Measurements from ENCODE around the gene CRACDL. TPM values are rescaled to one million over a fixed set of nuclear protein-coding genes. Genes with fewer than 3 reads are reported as not detected.

The CRACDL gene
- polyA plus RNA-seq, 2 donors: 9.1 to 15.8 TPM

DNA sequence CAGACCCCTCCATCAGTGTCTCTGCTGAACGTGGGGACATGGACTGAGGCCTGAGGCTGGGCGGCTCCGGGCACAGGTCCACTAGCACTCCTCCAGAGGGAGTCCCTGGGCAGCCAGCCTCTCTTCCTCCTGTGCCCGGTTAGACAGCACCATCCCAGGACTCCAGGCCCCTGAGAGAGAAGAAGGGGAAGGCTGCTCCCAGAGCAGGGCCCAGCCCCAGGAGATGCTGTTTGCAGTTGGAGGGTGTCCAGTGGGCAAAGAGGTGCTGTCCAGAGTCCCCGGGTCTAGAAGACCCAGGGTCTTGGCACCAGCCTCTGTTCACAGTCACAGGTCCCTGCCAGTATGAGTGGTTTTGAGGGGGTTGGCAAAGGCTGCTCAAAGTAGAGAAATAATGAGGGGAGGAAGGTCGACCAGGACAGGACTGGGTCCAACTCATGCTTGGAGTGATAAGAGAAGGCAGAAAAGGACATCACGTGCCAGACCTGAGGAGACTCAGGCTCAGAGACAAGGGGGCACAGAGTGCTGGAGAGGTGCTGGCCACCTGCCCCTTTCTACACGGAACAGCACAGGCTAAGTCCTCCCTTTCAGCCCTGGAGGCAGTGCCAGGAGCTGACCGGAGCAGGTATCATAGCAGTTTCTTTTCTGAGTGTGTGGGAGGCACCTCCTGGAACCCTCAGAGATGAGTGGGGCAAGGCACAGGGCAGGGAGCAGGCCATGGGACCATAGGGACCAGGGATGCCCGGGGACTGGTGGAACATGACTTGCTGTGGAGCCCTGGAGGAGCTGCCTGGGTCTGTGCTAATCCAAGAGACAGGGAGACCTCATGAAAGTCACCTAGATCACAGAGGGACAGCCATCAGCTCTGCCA lies 21.1 kb downstream of the CRACDL start:
- Histone ChIP-seq H3K27ac (ENCODE audit: low read depth in 2 of 2, low read length in 1 of 2) (no peak overlapping the region), H3K4me3 (ENCODE audit: low read depth in 1 of 2, low read length in 2 of 2) (no peak overlapping the region), H3K27me3 (ENCODE audit: control insufficient read depth in 1 of 2, insufficient read depth in 2 of 2, low read length in 2 of 2) (no peaks in the 10 kb centered on the region), H3K9me3 (ENCODE audit: control insufficient read depth in 2 of 2, insufficient read depth in 1 of 2, low read depth in 1 of 2, low read length in 1 of 2) (no peaks in the 10 kb centered on the region), H3K36me3 (ENCODE audit: control insufficient read depth in 2 of 2, insufficient read depth in 2 of 2, low read length in 1 of 2) (no peaks in the 10 kb centered on the region), H3K4me1 (ENCODE audit: control insufficient read depth in 2 of 2, insufficient read depth in 2 of 2, low read length in 1 of 2) (peaks cover 4 to 41% of the 10 kb centered on the region in 2 donors)
- 83 to 84% methylated on average over 10 of the region's 10 CpGs for WGBS, 2 donors

GRCh38 chr2:98913916-98914712 lies 21.9 kb downstream of the CRACDL start:
- H3K4me3 ChIP-seq (ENCODE audit: low read depth in 1 of 2, low read length in 2 of 2): no peak overlapping the region
- H3K36me3 ChIP-seq (ENCODE audit: control insufficient read depth in 2 of 2, insufficient read depth in 2 of 2, low read length in 1 of 2): no peaks in the 10 kb centered on the region
- no peaks in the 10 kb centered on the region for H3K9me3 ChIP-seq (ENCODE audit: control insufficient read depth in 2 of 2, insufficient read depth in 1 of 2, low read depth in 1 of 2, low read length in 1 of 2)
- H3K4me1 ChIP-seq (ENCODE audit: control insufficient read depth in 2 of 2, insufficient read depth in 2 of 2, low read length in 1 of 2): peaks cover 6 to 48% of the 10 kb centered on the region in 2 donors
- no peaks in the 10 kb centered on the region for H3K27me3 ChIP-seq (ENCODE audit: control insufficient read depth in 1 of 2, insufficient read depth in 2 of 2, low read length in 2 of 2)
- peak overlapping the region; percentile 38 to 88 for H3K27ac ChIP-seq (ENCODE audit: low read depth in 2 of 2, low read length in 1 of 2)
- WGBS, 2 donors: 85 to 87% methylated on average over 12 of the region's 12 CpGs

GRCh38 chr2:98912957-98913915 lies 22.8 kb downstream of the CRACDL start:
- H3K4me1 ChIP-seq (ENCODE audit: control insufficient read depth in 2 of 2, insufficient read depth in 2 of 2, low read length in 1 of 2): peaks cover 6 to 51% of the 10 kb centered on the region in 2 donors
- no peaks in the 10 kb centered on the region for H3K36me3 ChIP-seq (ENCODE audit: control insufficient read depth in 2 of 2, insufficient read depth in 2 of 2, low read length in 1 of 2)
- 49 to 53% methylated on average over 11 of the region's 11 CpGs for WGBS, 2 donors
- H3K27me3 ChIP-seq (ENCODE audit: control insufficient read depth in 1 of 2, insufficient read depth in 2 of 2, low read length in 2 of 2): no peaks in the 10 kb centered on the region
- H3K27ac ChIP-seq (ENCODE audit: low read depth in 2 of 2, low read length in 1 of 2): peak overlapping the region; percentile 88
- H3K4me3 ChIP-seq (ENCODE audit: low read depth in 1 of 2, low read length in 2 of 2): no peak overlapping the region
- no peaks in the 10 kb centered on the region for H3K9me3 ChIP-seq (ENCODE audit: control insufficient read depth in 2 of 2, insufficient read depth in 1 of 2, low read depth in 1 of 2, low read length in 1 of 2)

DNA sequence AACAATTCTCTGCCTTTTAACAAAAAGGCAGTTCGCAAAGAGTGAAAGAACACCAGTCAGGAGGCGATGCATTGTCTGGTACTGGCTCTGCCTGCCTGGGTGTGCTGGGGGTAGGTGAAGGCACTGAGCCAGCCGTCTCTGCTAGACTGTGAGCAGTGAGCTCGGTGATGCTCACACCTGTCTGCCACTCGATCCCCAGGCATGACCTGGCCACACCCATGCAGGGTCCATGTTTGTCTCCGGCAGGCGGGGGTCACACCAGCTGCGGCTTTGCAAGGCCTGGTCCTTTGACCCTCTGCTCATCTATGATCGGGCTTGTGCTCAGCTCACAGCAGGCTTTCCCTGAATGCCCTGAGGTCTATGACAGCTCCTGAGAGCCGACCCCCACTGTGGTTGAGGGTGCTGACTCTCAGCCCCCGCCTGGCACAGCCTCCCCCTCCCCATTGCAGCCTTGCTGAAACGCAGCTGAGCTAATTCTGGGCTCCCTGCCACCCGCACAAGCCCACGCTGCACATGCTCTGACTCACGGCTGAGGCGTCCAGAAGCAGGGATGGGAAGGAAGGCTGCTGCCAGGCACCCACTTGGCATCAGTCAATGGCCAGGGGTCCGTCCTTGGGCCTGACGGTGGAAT lies 23.7 kb downstream of the CRACDL start:
- peak overlapping the region; percentile 88 to 91 for H3K27ac ChIP-seq (ENCODE audit: low read depth in 2 of 2, low read length in 1 of 2)
- no peaks in the 10 kb centered on the region for H3K36me3 ChIP-seq (ENCODE audit: control insufficient read depth in 2 of 2, insufficient read depth in 2 of 2, low read length in 1 of 2)
- H3K9me3 ChIP-seq (ENCODE audit: control insufficient read depth in 2 of 2, insufficient read depth in 1 of 2, low read depth in 1 of 2, low read length in 1 of 2): no peaks in the 10 kb centered on the region
- H3K4me1 ChIP-seq (ENCODE audit: control insufficient read depth in 2 of 2, insufficient read depth in 2 of 2, low read length in 1 of 2): peaks cover 6 to 51% of the 10 kb centered on the region in 2 donors
- 30 to 42% methylated on average over 18 of the region's 18 CpGs for WGBS, 2 donors
- no peaks in the 10 kb centered on the region for H3K27me3 ChIP-seq (ENCODE audit: control insufficient read depth in 1 of 2, insufficient read depth in 2 of 2, low read length in 2 of 2)
- H3K4me3 ChIP-seq (ENCODE audit: low read depth in 1 of 2, low read length in 2 of 2): no peak overlapping the region

- 60 to 71% methylated on average over 17 of the region's 17 CpGs for WGBS, 2 donors
- Histone ChIP-seq H3K9me3 (ENCODE audit: control insufficient read depth in 2 of 2, insufficient read depth in 1 of 2, low read depth in 1 of 2, low read length in 1 of 2) (no peaks in the 10 kb centered on the region), H3K27me3 (ENCODE audit: control insufficient read depth in 1 of 2, insufficient read depth in 2 of 2, low read length in 2 of 2) (no peaks in the 10 kb centered on the region), H3K36me3 (ENCODE audit: control insufficient read depth in 2 of 2, insufficient read depth in 2 of 2, low read length in 1 of 2) (no peaks in the 10 kb centered on the region), H3K27ac (ENCODE audit: low read depth in 2 of 2, low read length in 1 of 2) (peak overlapping the region; percentile 88 to 91), H3K4me1 (ENCODE audit: control insufficient read depth in 2 of 2, insufficient read depth in 2 of 2, low read length in 1 of 2) (peaks cover 6 to 51% of the 10 kb centered on the region in 2 donors), H3K4me3 (ENCODE audit: low read depth in 1 of 2, low read length in 2 of 2) (no peak overlapping the region)
These were observed 24.5 kb downstream of the CRACDL start for GRCh38 chr2:98911376-98912154.

GRCh38 chr2:98911126-98911375 lies 25.0 kb downstream of the CRACDL start:
- 89 to 90% methylated on average over 7 of the region's 7 CpGs for WGBS, 2 donors
- H3K27me3 ChIP-seq (ENCODE audit: control insufficient read depth in 1 of 2, insufficient read depth in 2 of 2, low read length in 2 of 2): no peaks in the 10 kb centered on the region
- no peaks in the 10 kb centered on the region for H3K9me3 ChIP-seq (ENCODE audit: control insufficient read depth in 2 of 2, insufficient read depth in 1 of 2, low read depth in 1 of 2, low read length in 1 of 2)
- no peak overlapping the region for H3K4me3 ChIP-seq (ENCODE audit: low read depth in 1 of 2, low read length in 2 of 2)
- H3K36me3 ChIP-seq (ENCODE audit: control insufficient read depth in 2 of 2, insufficient read depth in 2 of 2, low read length in 1 of 2): no peaks in the 10 kb centered on the region
- peak overlapping the region; percentile 88 to 91 for H3K27ac ChIP-seq (ENCODE audit: low read depth in 2 of 2, low read length in 1 of 2)
- H3K4me1 ChIP-seq (ENCODE audit: control insufficient read depth in 2 of 2, insufficient read depth in 2 of 2, low read length in 1 of 2): peaks cover 6 to 51% of the 10 kb centered on the region in 2 donors

DNA sequence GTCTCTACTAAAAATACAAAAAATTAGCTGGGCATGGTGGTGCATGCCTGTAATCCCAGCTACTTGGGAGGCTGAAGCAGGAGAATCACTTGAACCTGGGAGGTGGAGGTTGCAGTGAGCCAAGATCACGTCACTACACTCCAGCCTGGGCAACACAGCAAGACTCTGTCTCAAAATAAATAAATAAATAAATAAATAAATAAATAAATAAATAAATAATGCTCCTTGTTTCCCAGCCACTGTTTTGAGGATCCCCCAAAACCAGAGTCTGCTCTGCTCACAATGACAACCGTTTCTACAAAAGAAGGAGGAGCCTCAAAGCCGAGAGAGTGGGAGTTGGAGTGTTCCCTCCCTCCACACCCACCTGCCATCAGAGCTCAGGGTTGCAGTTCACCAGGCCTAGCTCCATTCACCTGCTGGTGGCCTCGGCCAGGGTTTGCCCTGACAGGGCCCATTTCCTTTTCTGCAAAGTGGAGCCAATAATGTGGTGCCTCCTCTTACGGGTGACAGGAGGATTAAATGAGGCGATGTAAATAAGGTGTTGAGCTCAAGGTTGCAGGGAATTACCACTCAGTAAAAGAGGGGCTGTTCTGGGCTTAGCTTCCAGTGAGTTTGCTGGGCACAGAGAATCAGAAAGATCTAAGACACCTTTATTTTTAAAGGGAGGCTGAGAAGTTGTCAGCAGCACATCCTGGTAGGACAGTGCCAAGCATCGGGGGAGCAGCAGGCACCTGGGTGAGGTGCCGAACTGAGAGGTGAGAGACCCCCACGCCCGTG lies 25.5 kb downstream of the CRACDL start:
- Histone ChIP-seq H3K4me3 (ENCODE audit: low read depth in 1 of 2, low read length in 2 of 2) (no peak overlapping the region), H3K9me3 (ENCODE audit: control insufficient read depth in 2 of 2, insufficient read depth in 1 of 2, low read depth in 1 of 2, low read length in 1 of 2) (no peaks in the 10 kb centered on the region), H3K27ac (ENCODE audit: low read depth in 2 of 2, low read length in 1 of 2) (peak overlapping the region; percentile 88 to 91), H3K27me3 (ENCODE audit: control insufficient read depth in 1 of 2, insufficient read depth in 2 of 2, low read length in 2 of 2) (no peaks in the 10 kb centered on the region), H3K36me3 (ENCODE audit: control insufficient read depth in 2 of 2, insufficient read depth in 2 of 2, low read length in 1 of 2) (no peaks in the 10 kb centered on the region), H3K4me1 (ENCODE audit: control insufficient read depth in 2 of 2, insufficient read depth in 2 of 2, low read length in 1 of 2) (peaks cover 6 to 48% of the 10 kb centered on the region in 2 donors)
- WGBS, 2 donors: 88 to 90% methylated on average over 10 of the region's 10 CpGs

Measured in esophagus (tissue), 2 donors.